HEK293T (cell line): ENCODE measurements around the gene TBX18.

ENCODE experiments used
- CTCF ChIA-PET: fragments of 350-600 bp; formaldehyde crosslinking; extraction: SDS; loops from one replicate; lab custom pipeline; 2021; ENCODE audit warnings: antibody characterized with exemption, inconsistent platforms; lab: Yijun Ruan, JAX
- POLR2A ChIA-PET: fragments of 350-600 bp; formaldehyde crosslinking; extraction: SDS; loops from one replicate; lab custom pipeline; 2020; ENCODE audit warnings: antibody characterized with exemption, inconsistent platforms; lab: Yijun Ruan, JAX
- DNase-seq: peaks from one replicate; pipeline ENCODE4 v3.0.0; 2012; ENCODE audit warnings: mixed read lengths; ENCODE audit errors: extremely low spot score
- ARNT ChIP-seq: fragments of 450-650 bp; IDR thresholded peaks from 2 replicates; pipeline ENCODE4 v1.6.1; 2017; ENCODE audit warnings: mild to moderate bottlenecking
- BHLHE40 ChIP-seq: fragments of 450-650 bp; IDR thresholded peaks from 2 replicates; pipeline ENCODE4 v1.6.1; 2016; ENCODE audit warnings: mild to moderate bottlenecking, moderate library complexity, borderline replicate concordance
- CTBP1 ChIP-seq: fragments of 450-650 bp; IDR thresholded peaks from 2 replicates; pipeline ENCODE4 v1.6.1; 2016; ENCODE audit warnings: borderline replicate concordance
- ELF4 ChIP-seq: fragments of 450-650 bp; IDR thresholded peaks from 2 replicates; pipeline ENCODE4 v1.6.1; 2017; ENCODE audit warnings: antibody characterized with exemption
- FOXA1 ChIP-seq: fragments of 450-650 bp; IDR thresholded peaks from 2 replicates; pipeline ENCODE4 v1.6.1; 2016; ENCODE audit warnings: mild to moderate bottlenecking
- FOXK2 ChIP-seq: fragments of 450-650 bp; IDR thresholded peaks from 2 replicates; pipeline ENCODE4 v1.6.1; 2016; ENCODE audit warnings: mild to moderate bottlenecking
- FOXM1 ChIP-seq: fragments of 450-650 bp; IDR thresholded peaks from 2 replicates; pipeline ENCODE4 v1.6.1; 2017; ENCODE audit warnings: mild to moderate bottlenecking, borderline replicate concordance
- HDGF ChIP-seq: fragments of 450-650 bp; IDR thresholded peaks from 2 replicates; pipeline ENCODE4 v1.6.1; 2017; ENCODE audit warnings: antibody characterized with exemption, borderline replicate concordance
- L3MBTL2 ChIP-seq: fragments of 450-650 bp; conservative IDR thresholded peaks from 2 replicates; pipeline ENCODE4 v1.6.1; 2016; ENCODE audit warnings: mild to moderate bottlenecking
- LEF1 ChIP-seq: fragments of 450-650 bp; IDR thresholded peaks from 2 replicates; pipeline ENCODE4 v1.6.1; 2017; ENCODE audit warnings: mild to moderate bottlenecking, borderline replicate concordance
- NFRKB ChIP-seq: fragments of 450-650 bp; IDR thresholded peaks from 2 replicates; pipeline ENCODE4 v1.6.1; 2016; ENCODE audit warnings: mild to moderate bottlenecking, moderate library complexity
- SP1 ChIP-seq: fragments of 450-650 bp; IDR thresholded peaks from 2 replicates; pipeline ENCODE4 v1.6.1; 2017
- SUZ12 ChIP-seq: fragments of 450-650 bp; IDR thresholded peaks from 2 replicates; pipeline ENCODE4 v1.6.1; 2016; ENCODE audit warnings: mild to moderate bottlenecking
- TARDBP ChIP-seq: fragments of 450-650 bp; IDR thresholded peaks from 2 replicates; pipeline ENCODE4 v1.6.1; 2016
- ZNF384 ChIP-seq: fragments of 450-650 bp; IDR thresholded peaks from 2 replicates; pipeline ENCODE4 v1.6.1; 2016
- TF ChIP-seq, protein P1 (sequence below): fragments of 450-650 bp; IDR thresholded peaks from 2 replicates; pipeline ENCODE4 v1.6.1; 2016

TBX18 gene

DNA sequence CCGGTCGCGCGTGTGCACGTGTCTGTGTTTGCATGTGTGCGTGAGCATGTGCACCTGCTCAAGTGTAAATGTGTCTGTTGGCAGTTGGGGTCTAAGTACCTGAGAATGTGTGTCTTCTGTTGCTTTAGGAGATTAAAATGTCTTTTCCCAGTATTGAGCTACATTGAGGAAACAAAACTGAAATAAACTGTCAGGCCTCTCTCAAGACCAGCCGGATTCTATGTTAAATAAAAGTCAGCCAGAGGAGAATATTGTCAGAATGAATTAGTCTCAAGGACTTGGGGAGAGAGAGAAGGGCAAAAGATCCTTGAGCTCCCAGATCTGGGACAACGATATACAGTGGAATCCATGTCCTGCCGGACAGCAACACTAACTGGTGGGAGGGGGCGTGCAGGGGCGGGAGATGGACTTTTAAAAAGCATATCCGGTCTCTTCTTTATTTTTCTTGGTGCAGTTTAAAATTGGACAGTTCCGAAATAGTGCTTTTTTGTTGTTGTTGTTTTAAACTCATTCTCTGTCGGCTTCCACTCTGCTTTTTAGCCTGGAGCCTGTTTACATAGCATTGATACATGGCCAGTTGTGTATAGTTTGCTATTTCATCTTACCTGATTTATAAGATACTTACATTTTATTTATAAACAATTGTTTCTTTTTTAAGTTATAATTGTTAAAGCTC lies 3.3 kb upstream of the TBX18 start:
- no peak for TF ChIP-seq NFRKB
- TF ChIP-seq L3MBTL2: no peak
- TF ChIP-seq FOXK2: no peak
- no peak for TF ChIP-seq ARNT
- no peak for TF ChIP-seq SP1
- TF ChIP-seq ELF4: no peak
- TF ChIP-seq BHLHE40: no peak
- ChIA-PET POLR2A (interaction anchor here (2.2 kb wide), 1 partner anchor 10 kb away, joined by 5 read pairs; no protein-coding TSS in a partner anchor), CTCF (interaction anchor here (0.6 to 1.2 kb wide), 2 partner anchors 339 to 343 kb away, joined by 3 read pairs; no protein-coding TSS in a partner anchor)
- DNase-seq: no peak

GRCh38 chr6:84766799-84767525 lies 2.6 kb upstream of the TBX18 start:
- ChIA-PET CTCF (interaction anchor here (1.2 kb wide), 1 partner anchor 339 kb away, joined by 3 read pairs; no protein-coding TSS in a partner anchor), POLR2A (no interaction called here)
- no peak for DNase-seq
- TF ChIP-seq FOXK2: no peak
- no peak for TF ChIP-seq FOXA1
- TF ChIP-seq SUZ12: no peak
- TF ChIP-seq FOXM1: no peak
- TF ChIP-seq ZNF384: no peak
- no peak for TF ChIP-seq HDGF

DNA sequence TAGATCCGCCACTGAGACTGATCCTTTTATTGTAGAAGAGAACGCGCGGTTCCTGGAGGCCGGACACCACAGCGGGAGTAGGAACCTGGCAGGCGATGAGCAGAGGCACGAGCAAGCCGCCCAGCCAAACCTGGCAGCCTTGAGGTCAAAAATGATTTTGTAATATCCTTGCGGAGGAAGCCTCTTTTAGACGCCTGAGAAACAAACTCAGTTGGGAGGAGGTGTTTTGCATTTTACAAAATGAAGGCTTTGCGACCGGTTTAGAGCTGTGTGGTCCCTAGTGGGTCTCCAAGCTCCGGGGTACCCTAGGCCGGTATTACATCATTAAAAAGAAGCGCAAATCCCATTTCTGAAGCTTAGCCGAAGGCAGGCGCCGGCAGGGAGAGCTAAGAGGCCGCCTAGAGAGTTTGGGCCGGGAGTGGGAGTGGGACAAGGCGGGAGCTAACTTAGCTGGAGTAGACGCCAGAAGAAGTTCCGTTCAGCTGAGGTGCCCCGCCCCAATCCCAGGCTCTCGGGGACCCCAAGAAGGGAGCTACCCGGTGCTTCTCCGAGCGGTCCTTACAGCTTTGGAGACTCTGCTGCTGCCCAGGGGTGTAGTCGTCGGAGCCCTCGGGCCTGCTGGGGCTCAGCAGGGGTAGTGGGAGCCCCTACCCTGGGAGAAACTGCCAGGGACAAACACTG lies 1.9 kb upstream of the TBX18 start:
- POLR2A ChIA-PET: no interaction called here
- CTCF ChIA-PET: no interaction called here
- TF ChIP-seq ELF4 (no peak), CTBP1 (no peak), BHLHE40 (no peak), LEF1 (no peak), SUZ12 (no peak), FOXA1 (no peak), FOXK2 (no peak), TARDBP (no peak), ZNF384 (no peak), L3MBTL2 (no peak), HDGF (no peak), NFRKB (no peak), ARNT (no peak), SP1 (no peak), FOXM1 (no peak)
- TF ChIP-seq, protein P1, sequence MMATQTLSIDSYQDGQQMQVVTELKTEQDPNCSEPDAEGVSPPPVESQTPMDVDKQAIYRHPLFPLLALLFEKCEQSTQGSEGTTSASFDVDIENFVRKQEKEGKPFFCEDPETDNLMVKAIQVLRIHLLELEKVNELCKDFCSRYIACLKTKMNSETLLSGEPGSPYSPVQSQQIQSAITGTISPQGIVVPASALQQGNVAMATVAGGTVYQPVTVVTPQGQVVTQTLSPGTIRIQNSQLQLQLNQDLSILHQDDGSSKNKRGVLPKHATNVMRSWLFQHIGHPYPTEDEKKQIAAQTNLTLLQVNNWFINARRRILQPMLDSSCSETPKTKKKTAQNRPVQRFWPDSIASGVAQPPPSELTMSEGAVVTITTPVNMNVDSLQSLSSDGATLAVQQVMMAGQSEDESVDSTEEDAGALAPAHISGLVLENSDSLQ: no peak
- no peak for DNase-seq

- peak; percentile 76 for TF ChIP-seq L3MBTL2
- TF ChIP-seq NFRKB: no peak
- no peak for DNase-seq
- CTCF ChIA-PET: interaction anchor here (1.3 kb wide), 1 partner anchor 203 kb away, joined by 3 read pairs; no protein-coding TSS in a partner anchor
- POLR2A ChIA-PET: interaction anchor here (0.6 to 4.0 kb wide), 5 partner anchors 10 to 345 kb away, joined by 3 to 18 read pairs (median 7); no protein-coding TSS in a partner anchor
Observed at GRCh38 chr6:84763886-84764331, 489 bp downstream of the TBX18 start.

GRCh38 chr6:84763003-84763885 lies 1.2 kb downstream of the TBX18 start:
- ChIA-PET POLR2A (interaction anchor here (0.5 to 4.0 kb wide), 8 partner anchors 10 to 344 kb away, joined by 3 to 18 read pairs (median 4); no protein-coding TSS in a partner anchor), CTCF (interaction anchor here (0.6 to 1.3 kb wide), 5 partner anchors 11 to 204 kb away, joined by 3 read pairs; no protein-coding TSS in a partner anchor)
- peak; percentile 45 for DNase-seq
- TF ChIP-seq TARDBP: no peak
- TF ChIP-seq ARNT: no peak
- TF ChIP-seq NFRKB: no peak
- TF ChIP-seq, protein P1: no peak
- TF ChIP-seq ELF4: peak; percentile 16; the same call in 1 of the 2 replicates
- no peak for TF ChIP-seq LEF1
- no peak for TF ChIP-seq ZNF384
